RPMI8226 (cell line): Measurements from ENCODE around the gene TRIM9.

ENCODE experiments used
- DNase-seq: peaks from one replicate; pipeline ENCODE4 v3.0.0-alpha.2; 2015

Gene TRIM9

DNA sequence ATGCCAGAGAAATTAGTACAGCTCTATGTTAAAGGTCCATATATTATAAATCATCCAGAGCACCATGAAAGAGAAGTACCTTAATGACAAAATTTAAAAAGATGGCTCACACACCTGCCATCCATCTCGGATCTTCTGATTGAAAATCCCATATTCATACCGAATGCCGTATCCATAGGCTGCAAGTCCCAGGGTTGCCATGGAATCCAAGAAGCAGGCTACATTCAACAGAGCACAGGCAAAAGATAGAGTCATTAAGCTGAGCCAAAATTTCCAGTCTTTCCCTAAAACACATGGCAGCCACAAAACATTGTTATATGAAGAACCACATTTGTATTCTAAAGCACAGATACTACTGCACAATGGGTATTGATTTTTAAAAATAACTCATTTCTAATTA lies 163.3 kb downstream of the TRIM9 start:
- DNase-seq, result no peak

DNA sequence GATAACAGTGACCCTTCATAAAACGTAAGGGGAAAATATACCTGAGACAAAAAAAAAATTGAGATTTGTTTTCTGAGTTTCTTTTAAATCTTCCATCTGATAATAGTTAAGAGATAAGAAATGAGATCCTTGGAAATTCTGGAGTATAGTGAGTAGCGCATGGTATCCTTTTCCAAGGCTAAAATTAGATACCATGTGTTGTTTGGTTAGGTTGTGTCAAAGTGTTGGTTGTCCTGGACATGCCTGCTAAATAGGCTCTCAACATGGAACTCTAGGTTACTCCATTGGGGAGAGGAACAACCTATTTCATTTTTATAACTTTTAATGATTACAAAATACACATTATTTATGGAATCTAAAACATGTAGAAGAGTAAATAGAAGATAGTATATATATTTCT lies 165.4 kb downstream of the TRIM9 start:
- no peak for DNase-seq

- DNase-seq, result no peak
Observed at GRCh38 chr14:50928002-50928635, 166.8 kb downstream of the TRIM9 start.

- no peak for DNase-seq
Observed at GRCh38 chr14:50926851-50927386, 168.0 kb downstream of the TRIM9 start.
